Breast epithelium (tissue), 4 donors: ENCODE measurements around the gene CNTNAP5. TPM values are rescaled to one million over a fixed set of nuclear protein-coding genes. Genes with fewer than 3 reads are reported as not detected.

Experiments used
- DNase-seq, 2 donors: peaks; one replicate each; pipeline ENCODE4 v3.0.0-alpha.2; 2019; ENCODE audit warnings: low spot score in 2 of 2
- H3K27ac ChIP-seq, 2 donors: fragments of 200-600 bp; sonication (generic) in 1 of 2; one replicate each; pipeline ENCODE4 v1.5.1; 2016 to 2019; ENCODE audit warnings: mild to moderate bottlenecking in 1 of 2
- H3K27me3 ChIP-seq, 2 donors: fragments of 200-600 bp; sonication (generic) in 1 of 2; one replicate each; pipeline versions ENCODE4 v1.5.1 to v1.6.0; 2017 to 2019; ENCODE audit warnings: control low read depth in 1 of 2, mild to moderate bottlenecking in 1 of 2
- H3K36me3 ChIP-seq: fragments of 200-600 bp; one replicate; pipeline ENCODE4 v1.5.1; 2019
- H3K4me1 ChIP-seq, 2 donors: fragments of 200-600 bp; sonication (generic); one replicate each; pipeline ENCODE4 v1.5.1; 2016 to 2019; ENCODE audit warnings: control low read depth in 1 of 2
- H3K4me3 ChIP-seq, 3 donors: fragments of 200-600 bp; sonication (generic); 1 replicate in 2 of 3; 2 replicates in 1 of 3; pipeline ENCODE4 v1.5.1; 2016 to 2019; ENCODE audit warnings: mild to moderate bottlenecking in 3 of 3, moderate library complexity in 2 of 3
- H3K9me3 ChIP-seq, 2 donors: fragments of 200-600 bp; sonication (generic) in 1 of 2; one replicate each; pipeline ENCODE4 v1.5.1; 2016 to 2019; ENCODE audit warnings: control low read depth in 1 of 2
- POLR2A ChIP-seq: fragments of 450-650 bp; IDR thresholded peaks from one replicate; pipeline ENCODE4 v1.6.1; 2016; ENCODE audit warnings: antibody characterized with exemption, mild to moderate bottlenecking, moderate library complexity
- POLR2AphosphoS5 ChIP-seq, 3 donors: sonication (generic); formaldehyde crosslinking; IDR thresholded peaks; one replicate each; pipeline ENCODE4 v1.6.1; 2017; ENCODE audit warnings: antibody characterized with exemption in 3 of 3
- intact Hi-C: fragments of 100-400 bp; cut with DNase I; formaldehyde crosslinking; loops from one replicate; pipeline ENCODE4 v1.15.1; 2023; ENCODE audit warnings: low total_unique reads
- total RNA-seq, 3 donors: library from RNA; depleted of rRNA; stranded (reverse); fragments of >200 nt; gene quantifications; one replicate each; pipeline ENCODE4 v1.1.0, GENCODE V29; 2016
- TF ChIP-seq, protein P1 (sequence below), 3 donors: fragments of 450-650 bp; IDR thresholded peaks; one replicate each; pipeline ENCODE4 v1.5.1; 2016 to 2017; ENCODE audit warnings: antibody characterized with exemption in 3 of 3, mild to moderate bottlenecking in 3 of 3, moderate library complexity in 3 of 3

Gene CNTNAP5
- total RNA-seq, 3 donors from 2014 or later, result 0.66 TPM; not detected in 2

DNA sequence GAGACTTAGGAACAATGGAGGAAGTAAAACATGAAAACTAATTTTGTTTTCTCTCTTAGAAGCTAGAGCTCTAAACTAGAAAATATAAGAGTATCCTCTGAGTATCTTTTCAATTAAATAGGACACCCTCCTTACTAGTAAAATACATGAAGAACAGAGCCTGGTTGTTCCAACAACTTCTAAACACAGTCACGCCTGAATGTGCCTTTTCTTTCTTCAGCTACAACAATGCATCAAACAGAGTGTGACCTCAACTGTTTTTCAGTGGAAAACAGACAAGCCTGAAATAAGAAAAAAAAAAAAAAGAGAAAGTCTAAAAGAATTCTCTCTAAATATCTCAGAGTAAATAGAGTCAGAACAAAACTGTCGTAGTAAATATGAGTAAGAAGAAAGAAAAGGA, 928.8 kb downstream of the CNTNAP5 start:
- intact Hi-C loops, result no loop called here
- no peak for TF ChIP-seq POLR2AphosphoS5 (IDR thresholded peaks at IDR 0.05)
- TF ChIP-seq, protein P1, sequence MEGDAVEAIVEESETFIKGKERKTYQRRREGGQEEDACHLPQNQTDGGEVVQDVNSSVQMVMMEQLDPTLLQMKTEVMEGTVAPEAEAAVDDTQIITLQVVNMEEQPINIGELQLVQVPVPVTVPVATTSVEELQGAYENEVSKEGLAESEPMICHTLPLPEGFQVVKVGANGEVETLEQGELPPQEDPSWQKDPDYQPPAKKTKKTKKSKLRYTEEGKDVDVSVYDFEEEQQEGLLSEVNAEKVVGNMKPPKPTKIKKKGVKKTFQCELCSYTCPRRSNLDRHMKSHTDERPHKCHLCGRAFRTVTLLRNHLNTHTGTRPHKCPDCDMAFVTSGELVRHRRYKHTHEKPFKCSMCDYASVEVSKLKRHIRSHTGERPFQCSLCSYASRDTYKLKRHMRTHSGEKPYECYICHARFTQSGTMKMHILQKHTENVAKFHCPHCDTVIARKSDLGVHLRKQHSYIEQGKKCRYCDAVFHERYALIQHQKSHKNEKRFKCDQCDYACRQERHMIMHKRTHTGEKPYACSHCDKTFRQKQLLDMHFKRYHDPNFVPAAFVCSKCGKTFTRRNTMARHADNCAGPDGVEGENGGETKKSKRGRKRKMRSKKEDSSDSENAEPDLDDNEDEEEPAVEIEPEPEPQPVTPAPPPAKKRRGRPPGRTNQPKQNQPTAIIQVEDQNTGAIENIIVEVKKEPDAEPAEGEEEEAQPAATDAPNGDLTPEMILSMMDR (IDR thresholded peaks at IDR 0.05), result no peak
- no peak for TF ChIP-seq POLR2A
- Histone ChIP-seq H3K36me3 (no peaks in the 10 kb centered on the region), H3K4me1 (no peaks in the 10 kb centered on the region), H3K9me3 (no peaks in the 10 kb centered on the region), H3K27me3 (no peaks in the 10 kb centered on the region), H3K4me3 (no peak overlapping the region), H3K27ac (no peak overlapping the region)
- no peak for DNase-seq

- H3K27ac ChIP-seq, result no peak overlapping the region
- no peaks in the 10 kb centered on the region for H3K4me1 ChIP-seq
- intact Hi-C loops, result no loop called here
- no peak for TF ChIP-seq POLR2AphosphoS5 (IDR thresholded peaks at IDR 0.05)
- TF ChIP-seq, protein P1 (IDR thresholded peaks at IDR 0.05), result no peak
- no peak for TF ChIP-seq POLR2A
- no peaks in the 10 kb centered on the region for H3K9me3 ChIP-seq
- H3K4me3 ChIP-seq, result no peak overlapping the region
- no peaks in the 10 kb centered on the region for H3K27me3 ChIP-seq
- no peak for DNase-seq
- no peaks in the 10 kb centered on the region for H3K36me3 ChIP-seq
Measured at GRCh38 chr2:124959581-124959980, 934.5 kb downstream of the CNTNAP5 start.

DNA sequence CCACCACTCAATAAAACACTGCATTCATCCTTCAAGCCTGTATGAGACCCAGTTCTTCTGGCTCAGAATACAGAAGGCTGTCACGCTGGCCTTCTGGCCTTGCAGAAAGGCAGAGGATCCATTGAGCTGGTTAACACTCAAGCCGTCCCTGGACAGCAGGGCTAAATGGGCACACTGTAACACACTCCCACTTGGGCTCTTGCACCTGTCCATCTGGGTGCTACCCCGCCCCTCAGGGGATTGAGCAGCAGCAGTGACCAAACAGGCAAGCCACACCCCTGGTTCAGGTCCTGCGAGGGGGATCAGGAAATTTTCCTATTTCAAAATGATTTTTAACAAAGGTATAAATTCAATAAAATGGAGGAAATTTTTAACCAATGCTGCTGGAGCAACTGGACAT, 936.0 kb downstream of the CNTNAP5 start:
- Histone ChIP-seq H3K27ac (no peak overlapping the region), H3K4me1 (no peaks in the 10 kb centered on the region), H3K4me3 (no peak overlapping the region), H3K27me3 (no peaks in the 10 kb centered on the region), H3K9me3 (no peaks in the 10 kb centered on the region), H3K36me3 (no peaks in the 10 kb centered on the region)
- DNase-seq, result no peak
- TF ChIP-seq POLR2AphosphoS5 (IDR thresholded peaks at IDR 0.05), result no peak
- TF ChIP-seq, protein P1 (IDR thresholded peaks at IDR 0.05), result no peak
- intact Hi-C loops, result no loop called here
